MM.1S (cell line): ENCODE data around the gene CGA.

ENCODE experiments used
- DNase-seq: peaks from one replicate; pipeline ENCODE4 v3.0.0-alpha.2; 2015
- H2AFZ ChIP-seq: fragments of 300-600 bp; sonication (generic); 2 replicates; pipeline ENCODE4 v1.6.0; 2016; ENCODE audit warnings: antibody characterized with exemption, low read length
- H3F3A ChIP-seq: fragments of 300-600 bp; sonication (generic); 2 replicates; pipeline ENCODE4 v1.6.1; 2016; ENCODE audit warnings: mild to moderate bottlenecking, antibody characterized with exemption, low read length, moderate library complexity, mixed read lengths; ENCODE audit not compliant: insufficient read depth
- H3K27ac ChIP-seq: fragments of 300-600 bp; sonication (generic); 2 replicates; pipeline ENCODE4 v1.5.1; 2016; ENCODE audit warnings: mild to moderate bottlenecking, low read length
- H3K27me3 ChIP-seq: fragments of 300-600 bp; sonication (generic); replicated peaks from 2 replicates; pipeline ENCODE4 v1.6.0; 2016; ENCODE audit warnings: low read length; ENCODE audit not compliant: insufficient read depth
- H3K36me3 ChIP-seq: fragments of 300-600 bp; sonication (generic); replicated peaks from 2 replicates; pipeline ENCODE4 v1.6.1; 2016; ENCODE audit warnings: mild to moderate bottlenecking, low read length, mixed read lengths; ENCODE audit not compliant: insufficient read depth
- H3K4me1 ChIP-seq: fragments of 300-600 bp; sonication (generic); 2 replicates; pipeline ENCODE4 v1.6.1; 2016; ENCODE audit warnings: low read length, mixed read lengths
- H3K4me2 ChIP-seq: fragments of 300-600 bp; sonication (generic); 2 replicates; pipeline ENCODE4 v1.6.0; 2016; ENCODE audit warnings: low read depth, low read length
- H3K4me3 ChIP-seq: fragments of 300-600 bp; sonication (generic); 2 replicates; pipeline ENCODE4 v1.5.1; 2016; ENCODE audit warnings: low read length, mixed read lengths
- H3K79me2 ChIP-seq: fragments of 300-600 bp; sonication (generic); 2 replicates; pipeline ENCODE4 v1.6.1; 2016; ENCODE audit warnings: mixed run types, low read length, mixed read lengths
- H3K9ac ChIP-seq: fragments of 300-600 bp; sonication (generic); 2 replicates; pipeline ENCODE4 v1.6.1; 2016; ENCODE audit warnings: low read length, mixed read lengths
- H3K9me2 ChIP-seq: fragments of 300-600 bp; sonication (generic); replicated peaks from 2 replicates; pipeline ENCODE4 v1.6.1; 2016; ENCODE audit warnings: mild to moderate bottlenecking, low read length, mixed read lengths; ENCODE audit not compliant: insufficient read depth
- H3K9me3 ChIP-seq: fragments of 300-600 bp; sonication (generic); replicated peaks from 2 replicates; pipeline ENCODE4 v1.6.1; 2016; ENCODE audit warnings: mild to moderate bottlenecking, low read length, mixed read lengths; ENCODE audit not compliant: insufficient read depth
- H4K20me1 ChIP-seq: fragments of 300-600 bp; sonication (generic); 2 replicates; pipeline ENCODE4 v1.6.1; 2016; ENCODE audit warnings: mild to moderate bottlenecking, low read length, moderate library complexity, mixed read lengths; ENCODE audit not compliant: insufficient read depth
- CTCF ChIP-seq: fragments of 300-600 bp; sonication (generic); IDR thresholded peaks from 2 replicates; pipeline ENCODE4 v1.5.1; 2016; ENCODE audit warnings: antibody characterized with exemption, low read length, mixed read lengths
- EZH2 ChIP-seq: fragments of 300-600 bp; sonication (generic); optimal IDR thresholded peaks from 2 replicates; pipeline ENCODE3; 2017; ENCODE audit warnings: low read depth, mild to moderate bottlenecking, antibody characterized with exemption, low read length, mixed read lengths
- EZH2phosphoT487 ChIP-seq: fragments of 300-600 bp; sonication (generic); IDR thresholded peaks from 2 replicates; pipeline ENCODE4 v1.6.1; 2018; ENCODE audit warnings: antibody characterized with exemption, low read length

CGA gene

GRCh38 chr6:87045521-87046075 is 49.3 kb downstream of the CGA start:
- Histone ChIP-seq H3K4me2 (peak overlapping the region; percentile 63), H3K79me2 (no peaks in the 10 kb centered on the region), H3K27ac (peak overlapping the region; percentile 76), H3K36me3 (no peaks in the 10 kb centered on the region), H3K4me3 (peak overlapping the region; percentile 24; the same call in 1 of the 2 replicates), H3K9me3 (no peaks in the 10 kb centered on the region), H3F3A (peaks cover 37% of the 10 kb centered on the region), H3K27me3 (no peaks in the 10 kb centered on the region), H3K4me1 (peaks cover 53% of the 10 kb centered on the region), H3K9me2 (no peaks in the 10 kb centered on the region), H4K20me1 (no peaks in the 10 kb centered on the region), H2AFZ (peak overlapping the region; percentile 63), H3K9ac (no peak overlapping the region)
- TF ChIP-seq EZH2phosphoT487, result no peak
- TF ChIP-seq EZH2, result no peak
- TF ChIP-seq CTCF, result no peak
- DNase-seq, result peak; percentile 91

- Histone ChIP-seq H2AFZ (no peak overlapping the region), H3K36me3 (no peaks in the 10 kb centered on the region), H4K20me1 (no peaks in the 10 kb centered on the region), H3K4me2 (no peak overlapping the region), H3K9me2 (no peaks in the 10 kb centered on the region), H3K9ac (no peak overlapping the region), H3F3A (peaks cover 12% of the 10 kb centered on the region), H3K4me3 (no peak overlapping the region), H3K79me2 (no peaks in the 10 kb centered on the region), H3K27ac (no peak overlapping the region), H3K27me3 (no peaks in the 10 kb centered on the region), H3K4me1 (peaks cover 8% of the 10 kb centered on the region; the same call in 1 of the 2 replicates), H3K9me3 (no peaks in the 10 kb centered on the region)
- no peak for DNase-seq
- no peak for TF ChIP-seq EZH2
- no peak for TF ChIP-seq EZH2phosphoT487
- TF ChIP-seq CTCF, result no peak
Observed at GRCh38 chr6:87040729-87041128, 54.2 kb downstream of the CGA start.
